ENCODE data around the gene TAF1B.

Gene TAF1B

DNA sequence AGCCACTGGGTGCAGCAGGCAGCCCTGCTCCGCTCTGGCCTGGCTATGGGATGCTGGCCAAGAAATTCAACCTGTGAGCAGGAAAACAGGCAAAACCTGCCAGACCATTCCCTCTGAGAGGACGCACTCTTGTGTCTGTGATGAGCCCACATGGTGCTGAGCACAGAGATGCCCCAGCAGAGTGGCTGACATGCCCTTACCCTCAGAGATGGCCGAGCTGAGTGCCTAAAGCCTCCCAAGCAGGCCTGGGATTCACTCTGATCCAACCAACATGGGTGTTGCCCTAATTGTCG lies 34.3 kb upstream of the TAF1B start:
- no peak overlapping the region for H3K27ac ChIP-seq (ENCODE audit: low read depth, low read length, poor library complexity, severe bottlenecking)
- no peaks in the 10 kb centered on the region for H3F3A ChIP-seq (ENCODE audit: insufficient read depth, low read length)
- H3K79me2 ChIP-seq (ENCODE audit: insufficient read depth, low read length): no peaks in the 10 kb centered on the region
- no peaks in the 10 kb centered on the region for H3K4me1 ChIP-seq (ENCODE audit: insufficient read depth, low read length, severe bottlenecking)
- no peak overlapping the region for H3K4me3 ChIP-seq (ENCODE audit: low read depth, low read length, poor library complexity, severe bottlenecking)
- no peak overlapping the region for H3K4me2 ChIP-seq (ENCODE audit: low read length)
- H2AFZ ChIP-seq (ENCODE audit: low read length): no peak overlapping the region
- H3K9me3 ChIP-seq (ENCODE audit: low read length): no peaks in the 10 kb centered on the region
- no peak overlapping the region for H3K9ac ChIP-seq (ENCODE audit: low read length)
- H3K36me3 ChIP-seq (ENCODE audit: insufficient read depth, low read length): no peaks in the 10 kb centered on the region
- H3K9me2 ChIP-seq (ENCODE audit: low read depth, low read length): no peaks in the 10 kb centered on the region
- no peaks in the 10 kb centered on the region for H3K27me3 ChIP-seq (ENCODE audit: insufficient read depth, low read length)
- no peak for TF ChIP-seq EZH2 (IDR thresholded peaks at IDR 0.05; ENCODE audit: borderline replicate concordance, low read length)
- TF ChIP-seq, protein P1, sequence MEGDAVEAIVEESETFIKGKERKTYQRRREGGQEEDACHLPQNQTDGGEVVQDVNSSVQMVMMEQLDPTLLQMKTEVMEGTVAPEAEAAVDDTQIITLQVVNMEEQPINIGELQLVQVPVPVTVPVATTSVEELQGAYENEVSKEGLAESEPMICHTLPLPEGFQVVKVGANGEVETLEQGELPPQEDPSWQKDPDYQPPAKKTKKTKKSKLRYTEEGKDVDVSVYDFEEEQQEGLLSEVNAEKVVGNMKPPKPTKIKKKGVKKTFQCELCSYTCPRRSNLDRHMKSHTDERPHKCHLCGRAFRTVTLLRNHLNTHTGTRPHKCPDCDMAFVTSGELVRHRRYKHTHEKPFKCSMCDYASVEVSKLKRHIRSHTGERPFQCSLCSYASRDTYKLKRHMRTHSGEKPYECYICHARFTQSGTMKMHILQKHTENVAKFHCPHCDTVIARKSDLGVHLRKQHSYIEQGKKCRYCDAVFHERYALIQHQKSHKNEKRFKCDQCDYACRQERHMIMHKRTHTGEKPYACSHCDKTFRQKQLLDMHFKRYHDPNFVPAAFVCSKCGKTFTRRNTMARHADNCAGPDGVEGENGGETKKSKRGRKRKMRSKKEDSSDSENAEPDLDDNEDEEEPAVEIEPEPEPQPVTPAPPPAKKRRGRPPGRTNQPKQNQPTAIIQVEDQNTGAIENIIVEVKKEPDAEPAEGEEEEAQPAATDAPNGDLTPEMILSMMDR (IDR thresholded peaks at IDR 0.05; ENCODE audit: low read length): no peak
- H4K20me1 ChIP-seq (ENCODE audit: insufficient read depth, low read length): no peaks in the 10 kb centered on the region

DNA sequence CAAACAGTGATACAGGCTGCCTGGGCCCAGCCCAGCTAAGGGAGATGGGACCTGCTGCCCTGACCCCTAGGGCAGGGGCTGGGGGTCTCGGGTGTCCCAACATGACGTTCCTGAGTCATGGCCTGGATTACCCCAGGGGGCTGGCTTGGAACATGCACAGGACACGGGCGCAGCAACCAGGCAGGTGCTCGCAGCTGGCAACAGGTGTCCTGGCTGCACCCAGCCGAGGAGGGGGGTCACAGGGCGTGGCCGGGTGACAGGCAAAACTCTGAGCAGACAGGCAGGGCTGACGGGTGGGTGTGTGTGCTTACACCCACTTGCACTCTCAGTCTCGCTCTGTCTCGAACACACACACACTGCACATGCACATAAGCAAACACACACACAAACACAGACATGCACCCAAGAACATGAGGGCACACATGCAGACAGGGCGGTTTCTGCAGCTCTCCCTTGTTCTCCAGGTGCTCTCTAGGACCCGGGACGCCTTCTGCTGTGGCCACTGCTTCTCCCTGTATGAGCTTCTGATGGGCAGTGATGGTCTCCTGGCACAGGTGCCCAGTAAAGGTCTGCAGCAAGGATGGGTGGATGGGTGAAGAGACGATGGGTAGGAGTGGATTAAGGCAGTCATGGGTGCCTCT lies 33.7 kb upstream of the TAF1B start:
- H3F3A ChIP-seq (ENCODE audit: insufficient read depth, low read length): no peaks in the 10 kb centered on the region
- H3K4me3 ChIP-seq (ENCODE audit: low read depth, low read length, poor library complexity, severe bottlenecking): no peak overlapping the region
- no peak overlapping the region for H2AFZ ChIP-seq (ENCODE audit: low read length)
- no peaks in the 10 kb centered on the region for H3K4me1 ChIP-seq (ENCODE audit: insufficient read depth, low read length, severe bottlenecking)
- no peak overlapping the region for H3K27ac ChIP-seq (ENCODE audit: low read depth, low read length, poor library complexity, severe bottlenecking)
- H3K9me2 ChIP-seq (ENCODE audit: low read depth, low read length): no peaks in the 10 kb centered on the region
- H3K27me3 ChIP-seq (ENCODE audit: insufficient read depth, low read length): no peaks in the 10 kb centered on the region
- H3K36me3 ChIP-seq (ENCODE audit: insufficient read depth, low read length): no peaks in the 10 kb centered on the region
- no peaks in the 10 kb centered on the region for H3K79me2 ChIP-seq (ENCODE audit: insufficient read depth, low read length)
- H3K9ac ChIP-seq (ENCODE audit: low read length): no peak overlapping the region
- H3K9me3 ChIP-seq (ENCODE audit: low read length): no peaks in the 10 kb centered on the region
- H4K20me1 ChIP-seq (ENCODE audit: insufficient read depth, low read length): no peaks in the 10 kb centered on the region
- TF ChIP-seq EZH2 (IDR thresholded peaks at IDR 0.05; ENCODE audit: borderline replicate concordance, low read length): no peak
- TF ChIP-seq, protein P1 (IDR thresholded peaks at IDR 0.05; ENCODE audit: low read length): no peak
- no peak overlapping the region for H3K4me2 ChIP-seq (ENCODE audit: low read length)

DNA sequence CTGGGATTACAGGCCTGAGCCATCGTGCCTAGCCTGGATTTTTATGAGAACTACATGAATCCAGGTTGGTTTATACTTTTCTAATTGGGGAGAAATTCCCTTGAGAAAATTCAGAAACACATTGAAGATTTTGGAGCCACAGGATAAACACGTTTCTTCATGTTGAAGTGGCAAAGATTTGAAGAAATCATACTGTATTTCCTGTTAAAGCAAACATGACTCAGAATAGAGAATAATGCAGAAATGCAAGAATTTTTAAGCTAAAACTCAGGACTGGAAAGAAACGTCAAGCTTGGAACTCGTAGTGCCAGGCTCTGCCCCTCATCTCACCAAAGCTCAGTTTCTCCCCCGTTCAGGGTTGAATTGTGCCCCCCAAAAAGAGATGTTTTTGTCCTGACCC lies 32.1 kb upstream of the TAF1B start:
- H3K9me2 ChIP-seq (ENCODE audit: low read depth, low read length): no peaks in the 10 kb centered on the region
- H3F3A ChIP-seq (ENCODE audit: insufficient read depth, low read length): no peaks in the 10 kb centered on the region
- no peaks in the 10 kb centered on the region for H3K27me3 ChIP-seq (ENCODE audit: insufficient read depth, low read length)
- no peak overlapping the region for H3K9ac ChIP-seq (ENCODE audit: low read length)
- H3K4me1 ChIP-seq (ENCODE audit: insufficient read depth, low read length, severe bottlenecking): no peaks in the 10 kb centered on the region
- H2AFZ ChIP-seq (ENCODE audit: low read length): no peak overlapping the region
- no peaks in the 10 kb centered on the region for H3K79me2 ChIP-seq (ENCODE audit: insufficient read depth, low read length)
- H3K27ac ChIP-seq (ENCODE audit: low read depth, low read length, poor library complexity, severe bottlenecking): no peak overlapping the region
- no peaks in the 10 kb centered on the region for H4K20me1 ChIP-seq (ENCODE audit: insufficient read depth, low read length)
- TF ChIP-seq, protein P1 (IDR thresholded peaks at IDR 0.05; ENCODE audit: low read length): no peak
- no peak for TF ChIP-seq EZH2 (IDR thresholded peaks at IDR 0.05; ENCODE audit: borderline replicate concordance, low read length)
- H3K4me3 ChIP-seq (ENCODE audit: low read depth, low read length, poor library complexity, severe bottlenecking): no peak overlapping the region
- H3K36me3 ChIP-seq (ENCODE audit: insufficient read depth, low read length): no peaks in the 10 kb centered on the region
- no peak overlapping the region for H3K4me2 ChIP-seq (ENCODE audit: low read length)
- H3K9me3 ChIP-seq (ENCODE audit: low read length): no peaks in the 10 kb centered on the region

Data from OCI-LY1 (cell line).